ENCODE data around the gene MDM1.

GRCh38 chr12:68358532-68359485 is 26.6 kb upstream of the MDM1 start:
- TF ChIP-seq TAF1 (IDR thresholded peaks at IDR 0.05; ENCODE audit: low read depth, low read length) (no peak), POLR2AphosphoS5 (IDR thresholded peaks at IDR 0.05; ENCODE audit: low read depth, low read length) (no peak), POLR2A (IDR thresholded peaks at IDR 0.05; ENCODE audit: low read depth, low read length) (no peak)

All from GM12891 (cell line).